DND-41 (cell line): ENCODE measurements around the gene KIAA1586.
A peak's percentile ranks its signal among the peaks of the same experiment; 100 is the strongest.

Source experiments
- ATAC-seq: fragments of 200-7000 bp; cut with Tn5 transposase; 3 replicates; pipeline ENCODE4 v1.9.1; 2021; ENCODE audit warnings: low read depth; ENCODE audit not compliant: insufficient read depth
- DNase-seq: peaks from one replicate; pipeline ENCODE4 v3.0.0-alpha.2; 2020
- H2AFZ ChIP-seq: 2 replicates; pipeline ENCODE4 v1.6.0; 2012; ENCODE audit warnings: low read depth, low read length
- H3K27ac ChIP-seq: 2 replicates; pipeline ENCODE4 v1.5.1; 2012; ENCODE audit warnings: low read length, inconsistent platforms
- H3K27me3 ChIP-seq: fragments of 200-600 bp; sonication (generic); 2 replicates; pipeline ENCODE4 v1.6.0; 2012; ENCODE audit warnings: low read length, mild to moderate bottlenecking, inconsistent platforms; ENCODE audit not compliant: insufficient read depth, poor library complexity
- H3K36me3 ChIP-seq: 2 replicates; pipeline ENCODE4 v1.5.1; 2012; ENCODE audit warnings: low read length, inconsistent platforms; ENCODE audit not compliant: insufficient read depth
- H3K4me1 ChIP-seq: 2 replicates; pipeline ENCODE4 v1.5.1; 2012; ENCODE audit warnings: mild to moderate bottlenecking, low read length; ENCODE audit not compliant: insufficient read depth
- H3K4me2 ChIP-seq: 2 replicates; pipeline ENCODE4 v1.6.0; 2012; ENCODE audit warnings: mild to moderate bottlenecking, moderate library complexity, low read length, inconsistent platforms; ENCODE audit not compliant: insufficient read depth
- H3K4me3 ChIP-seq, 2 experiments: fragments of 200-600 bp in 1 of 2; shearing (Covaris generic) in 1 of 2; 2 replicates each; pipeline ENCODE4 v1.5.1; 2012 to 2016; ENCODE audit warnings: inconsistent platforms in 2 of 2, low read length in 2 of 2, mild to moderate bottlenecking in 2 of 2, low read depth in 1 of 2, moderate library complexity in 1 of 2
- H3K79me2 ChIP-seq: 2 replicates; pipeline ENCODE4 v1.6.0; 2012; ENCODE audit warnings: low read length, inconsistent platforms; ENCODE audit not compliant: insufficient read depth
- H3K9ac ChIP-seq: 2 replicates; pipeline ENCODE4 v1.6.0; 2012; ENCODE audit warnings: low read depth, mild to moderate bottlenecking, inconsistent platforms, low read length, moderate library complexity
- H3K9me3 ChIP-seq: 2 replicates; pipeline ENCODE4 v1.5.1; 2012; ENCODE audit warnings: low read length, moderate library complexity, mild to moderate bottlenecking, inconsistent platforms; ENCODE audit not compliant: insufficient read depth, severe bottlenecking
- H4K20me1 ChIP-seq: 2 replicates; pipeline ENCODE4 v1.6.0; 2012; ENCODE audit warnings: low read length; ENCODE audit not compliant: insufficient read depth
- EZH2 ChIP-seq: IDR thresholded peaks from 3 replicates; pipeline ENCODE4 v1.6.1; 2012; ENCODE audit warnings: borderline replicate concordance, low read depth, mild to moderate bottlenecking, moderate library complexity, low read length, inconsistent platforms; ENCODE audit not compliant: severe bottlenecking
- TF ChIP-seq, protein P1 (sequence below): IDR thresholded peaks from 2 replicates; pipeline ENCODE4 v1.5.1; 2012; ENCODE audit warnings: borderline replicate concordance, low read length, moderate library complexity, mild to moderate bottlenecking; ENCODE audit not compliant: poor library complexity, severe bottlenecking; ENCODE audit errors: extremely low read depth

The KIAA1586 gene

DNA sequence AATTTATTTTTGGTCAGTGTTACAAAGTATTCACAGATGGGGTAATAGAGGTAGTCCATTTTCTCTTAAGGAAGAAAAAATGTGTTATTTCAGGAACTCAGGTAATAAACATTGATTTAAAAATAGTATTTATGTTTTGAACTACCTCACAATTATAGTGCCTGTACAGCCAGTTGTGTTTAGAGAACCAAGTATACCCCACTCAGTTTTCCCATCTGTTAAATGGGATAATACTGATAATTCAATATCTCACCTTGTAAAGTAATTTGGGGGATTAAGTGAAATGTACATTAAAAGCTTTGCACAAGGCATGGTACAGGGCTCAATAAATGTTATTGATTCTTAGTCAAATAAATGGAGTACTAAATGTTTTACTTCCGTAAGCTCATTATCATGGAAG lies 48.2 kb downstream of the KIAA1586 start:
- ATAC-seq, result no peak
- peaks cover 60% of the 10 kb centered on the region; the same call in 1 of the 2 replicates for H4K20me1 ChIP-seq
- H3K27ac ChIP-seq, result no peak overlapping the region
- no peak overlapping the region for H3K9ac ChIP-seq
- no peak for TF ChIP-seq EZH2
- TF ChIP-seq, protein P1, sequence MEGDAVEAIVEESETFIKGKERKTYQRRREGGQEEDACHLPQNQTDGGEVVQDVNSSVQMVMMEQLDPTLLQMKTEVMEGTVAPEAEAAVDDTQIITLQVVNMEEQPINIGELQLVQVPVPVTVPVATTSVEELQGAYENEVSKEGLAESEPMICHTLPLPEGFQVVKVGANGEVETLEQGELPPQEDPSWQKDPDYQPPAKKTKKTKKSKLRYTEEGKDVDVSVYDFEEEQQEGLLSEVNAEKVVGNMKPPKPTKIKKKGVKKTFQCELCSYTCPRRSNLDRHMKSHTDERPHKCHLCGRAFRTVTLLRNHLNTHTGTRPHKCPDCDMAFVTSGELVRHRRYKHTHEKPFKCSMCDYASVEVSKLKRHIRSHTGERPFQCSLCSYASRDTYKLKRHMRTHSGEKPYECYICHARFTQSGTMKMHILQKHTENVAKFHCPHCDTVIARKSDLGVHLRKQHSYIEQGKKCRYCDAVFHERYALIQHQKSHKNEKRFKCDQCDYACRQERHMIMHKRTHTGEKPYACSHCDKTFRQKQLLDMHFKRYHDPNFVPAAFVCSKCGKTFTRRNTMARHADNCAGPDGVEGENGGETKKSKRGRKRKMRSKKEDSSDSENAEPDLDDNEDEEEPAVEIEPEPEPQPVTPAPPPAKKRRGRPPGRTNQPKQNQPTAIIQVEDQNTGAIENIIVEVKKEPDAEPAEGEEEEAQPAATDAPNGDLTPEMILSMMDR, result no peak
- no peak overlapping the region for H3K4me3 ChIP-seq
- peaks cover 31% of the 10 kb centered on the region for H3K4me1 ChIP-seq
- no peaks in the 10 kb centered on the region for H3K9me3 ChIP-seq
- DNase-seq, result no peak
- no peaks in the 10 kb centered on the region for H3K27me3 ChIP-seq
- peaks cover 57% of the 10 kb centered on the region for H3K36me3 ChIP-seq
- H2AFZ ChIP-seq, result no peak overlapping the region
- H3K4me2 ChIP-seq, result peak overlapping the region; percentile 38; the same call in 1 of the 2 replicates
- H3K79me2 ChIP-seq, result peaks cover 84% of the 10 kb centered on the region

DNA sequence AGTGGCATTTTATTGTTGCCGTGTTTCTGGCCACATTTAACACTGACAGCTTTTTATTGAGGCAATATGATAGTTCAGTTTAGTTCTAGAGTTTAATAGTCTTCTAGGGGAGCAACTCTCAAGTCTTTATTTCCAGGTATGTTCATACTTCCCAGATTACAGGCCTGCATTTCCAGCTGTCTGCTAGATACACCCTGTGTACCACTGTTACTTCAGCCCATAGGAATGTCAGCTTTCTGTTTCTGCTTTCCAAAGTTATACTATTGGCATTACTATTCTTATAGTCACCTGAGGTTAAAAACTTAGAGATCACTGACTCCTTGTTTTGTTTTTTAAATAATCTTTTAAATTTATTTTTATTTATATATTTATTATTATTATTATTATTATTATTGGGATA lies 51.1 kb downstream of the KIAA1586 start:
- no peak overlapping the region for H2AFZ ChIP-seq
- peaks cover 77% of the 10 kb centered on the region for H3K36me3 ChIP-seq
- H3K79me2 ChIP-seq, result peaks cover 96% of the 10 kb centered on the region
- no peak overlapping the region for H3K4me2 ChIP-seq
- no peak overlapping the region for H3K4me3 ChIP-seq
- no peak overlapping the region for H3K27ac ChIP-seq
- H3K9me3 ChIP-seq, result no peaks in the 10 kb centered on the region
- peaks cover 62% of the 10 kb centered on the region; the same call in 1 of the 2 replicates for H4K20me1 ChIP-seq
- ATAC-seq (no peak), DNase-seq (no peak)
- no peak overlapping the region for H3K9ac ChIP-seq
- no peak for TF ChIP-seq EZH2
- TF ChIP-seq, protein P1, result no peak
- H3K4me1 ChIP-seq, result peaks cover 17% of the 10 kb centered on the region
- no peaks in the 10 kb centered on the region for H3K27me3 ChIP-seq

DNA sequence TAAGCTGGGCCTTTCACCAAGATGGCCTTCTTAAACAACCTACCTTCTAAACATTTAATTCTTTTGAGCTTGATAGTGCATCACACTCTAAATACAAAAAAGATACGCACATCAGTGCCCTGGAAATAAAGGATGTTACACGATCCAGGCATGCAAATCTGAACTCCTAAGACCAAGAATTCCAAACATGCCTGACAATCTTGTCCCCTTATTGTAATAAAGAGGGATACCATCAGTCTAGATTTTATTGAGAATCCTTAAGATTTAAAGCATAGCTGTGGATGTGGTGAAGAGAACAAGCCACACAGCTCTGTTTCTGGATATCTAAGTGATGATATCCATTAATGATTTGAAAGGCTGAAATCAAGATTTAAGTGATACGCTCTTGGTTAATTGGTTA lies 56.5 kb downstream of the KIAA1586 start:
- no peaks in the 10 kb centered on the region for H3K27me3 ChIP-seq
- H3K4me1 ChIP-seq, result no peaks in the 10 kb centered on the region
- no peak overlapping the region for H2AFZ ChIP-seq
- H3K4me2 ChIP-seq, result no peak overlapping the region
- peaks cover 73% of the 10 kb centered on the region for H3K36me3 ChIP-seq
- H3K27ac ChIP-seq, result no peak overlapping the region
- no peak overlapping the region for H3K9ac ChIP-seq
- no peaks in the 10 kb centered on the region for H3K9me3 ChIP-seq
- peaks cover 48% of the 10 kb centered on the region; the same call in 1 of the 2 replicates for H4K20me1 ChIP-seq
- ATAC-seq (no peak), DNase-seq (no peak)
- H3K79me2 ChIP-seq, result peaks cover 92% of the 10 kb centered on the region
- no peak overlapping the region for H3K4me3 ChIP-seq
- TF ChIP-seq EZH2, result no peak
- TF ChIP-seq, protein P1, result no peak

DNA sequence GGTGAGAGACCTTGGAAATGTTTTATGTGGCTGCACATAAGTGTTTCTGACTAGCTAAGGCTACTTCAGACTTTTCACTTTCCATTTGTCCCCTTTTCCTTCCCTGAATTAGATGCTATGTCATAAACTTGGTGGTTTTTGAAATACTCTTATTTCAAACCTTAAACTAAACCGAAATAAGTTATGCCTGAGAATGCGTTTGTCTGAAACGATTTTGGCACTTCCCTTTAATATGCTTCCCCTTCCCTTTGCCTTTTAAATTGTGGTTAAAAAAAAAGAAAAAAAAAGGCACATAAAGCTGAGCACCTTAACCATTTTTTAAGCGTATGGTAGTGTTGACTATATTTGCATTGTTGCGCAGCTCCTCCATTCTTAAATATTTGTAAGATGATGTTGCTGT lies 57.8 kb downstream of the KIAA1586 start:
- peaks cover 71% of the 10 kb centered on the region for H3K36me3 ChIP-seq
- H3K4me2 ChIP-seq, result no peak overlapping the region
- no peaks in the 10 kb centered on the region for H3K27me3 ChIP-seq
- peaks cover 48% of the 10 kb centered on the region; the same call in 1 of the 2 replicates for H4K20me1 ChIP-seq
- H3K79me2 ChIP-seq, result peaks cover 90% of the 10 kb centered on the region
- H3K4me1 ChIP-seq, result no peaks in the 10 kb centered on the region
- DNase-seq, result no peak
- H3K27ac ChIP-seq, result no peak overlapping the region
- no peaks in the 10 kb centered on the region for H3K9me3 ChIP-seq
- H3K9ac ChIP-seq, result no peak overlapping the region
- H3K4me3 ChIP-seq, result no peak overlapping the region
- H2AFZ ChIP-seq, result no peak overlapping the region
- TF ChIP-seq EZH2, result no peak
- TF ChIP-seq, protein P1, result no peak
- ATAC-seq, result no peak
